Measurements from ENCODE around the gene PROKR1. TPM values are rescaled to one million over a fixed set of nuclear protein-coding genes. Genes with fewer than 3 reads are reported as not detected.

The PROKR1 gene
- total RNA-seq, 2 donors from 2014 or later: not detected

- WGBS, 2 donors: 91 to 100% methylated on average over 1 of the region's 1 CpG
- intact Hi-C loops (cut with DNase I): no loop called here
- no peak for DNase-seq
- Histone ChIP-seq H3K4me1 (no peaks in the 10 kb centered on the region), H3K9me3 (no peaks in the 10 kb centered on the region), H3K4me3 (no peak overlapping the region), H3K27me3 (no peaks in the 10 kb centered on the region), H3K27ac (no peak overlapping the region), H3K36me3 (replicated peaks in 1 of 2; ENCODE audit: insufficient read depth in 1 of 2, low read depth in 2 of 2) (no peaks in the 10 kb centered on the region)
- no peak for TF ChIP-seq CTCF (IDR thresholded peaks at IDR 0.05)
- TF ChIP-seq POLR2A (IDR thresholded peaks at IDR 0.05): no peak
- ATAC-seq: no peak
Measured at GRCh38 chr2:68603059-68603458, 40.3 kb upstream of the PROKR1 start.

- no peak for DNase-seq
- Histone ChIP-seq H3K27ac (no peak overlapping the region), H3K36me3 (replicated peaks in 1 of 2; ENCODE audit: insufficient read depth in 1 of 2, low read depth in 2 of 2) (no peaks in the 10 kb centered on the region), H3K27me3 (no peaks in the 10 kb centered on the region), H3K4me3 (no peak overlapping the region), H3K9me3 (no peaks in the 10 kb centered on the region), H3K4me1 (no peaks in the 10 kb centered on the region)
- TF ChIP-seq POLR2A (IDR thresholded peaks at IDR 0.05) (no peak), CTCF (IDR thresholded peaks at IDR 0.05) (no peak)
- intact Hi-C loops (cut with DNase I): no loop called here
- 74 to 80% methylated on average over 3 of the region's 3 CpGs for WGBS, 2 donors
- ATAC-seq: no peak
Measured at GRCh38 chr2:68604077-68604476, 39.3 kb upstream of the PROKR1 start.

- Histone ChIP-seq H3K4me3 (no peak overlapping the region), H3K4me1 (no peaks in the 10 kb centered on the region), H3K27me3 (no peaks in the 10 kb centered on the region), H3K27ac (no peak overlapping the region), H3K36me3 (replicated peaks in 1 of 2; ENCODE audit: insufficient read depth in 1 of 2, low read depth in 2 of 2) (no peaks in the 10 kb centered on the region), H3K9me3 (peaks cover 0 to 3% (median 0%) of the 10 kb centered on the region in 3 donors)
- intact Hi-C loops (cut with DNase I): no loop called here
- DNase-seq (no peak), ATAC-seq (no peak)
- 97 to 100% methylated on average over 1 of the region's 1 CpG for WGBS, 2 donors
- no peak for TF ChIP-seq POLR2A (IDR thresholded peaks at IDR 0.05)
- TF ChIP-seq CTCF (IDR thresholded peaks at IDR 0.05): no peak
Measured at GRCh38 chr2:68605939-68606338, 37.4 kb upstream of the PROKR1 start.

- Histone ChIP-seq H3K36me3 (replicated peaks in 1 of 2; ENCODE audit: insufficient read depth in 1 of 2, low read depth in 2 of 2) (no peaks in the 10 kb centered on the region), H3K4me3 (no peak overlapping the region), H3K27me3 (no peaks in the 10 kb centered on the region), H3K9me3 (peaks cover 0 to 3% (median 0%) of the 10 kb centered on the region in 3 donors), H3K27ac (no peak overlapping the region), H3K4me1 (no peaks in the 10 kb centered on the region)
- intact Hi-C loops (cut with DNase I): no loop called here
- TF ChIP-seq CTCF (IDR thresholded peaks at IDR 0.05) (no peak), POLR2A (IDR thresholded peaks at IDR 0.05) (no peak)
- DNase-seq: no peak
- no peak for ATAC-seq
- WGBS, 2 donors: 64 to 74% methylated on average over 4 of the region's 4 CpGs
Measured at GRCh38 chr2:68606759-68607158, 36.6 kb upstream of the PROKR1 start.

- peaks cover 0 to 3% (median 0%) of the 10 kb centered on the region in 3 donors for H3K9me3 ChIP-seq
- DNase-seq (no peak), ATAC-seq (no peak)
- TF ChIP-seq POLR2A (IDR thresholded peaks at IDR 0.05) (no peak), CTCF (IDR thresholded peaks at IDR 0.05) (no peak)
- no peaks in the 10 kb centered on the region for H3K27me3 ChIP-seq
- no peak overlapping the region for H3K27ac ChIP-seq
- no peaks in the 10 kb centered on the region for H3K4me1 ChIP-seq
- intact Hi-C loops (cut with DNase I): no loop called here
- H3K36me3 ChIP-seq (replicated peaks in 1 of 2; ENCODE audit: insufficient read depth in 1 of 2, low read depth in 2 of 2): no peaks in the 10 kb centered on the region
- no peak overlapping the region for H3K4me3 ChIP-seq
Measured at GRCh38 chr2:68607837-68608236, 35.5 kb upstream of the PROKR1 start.

All from body of pancreas (tissue), 4 donors.